IPS-15b (cell line): ENCODE measurements around the gene EFCAB12.
"Not testable (repeated sequence)": the region's sequence is repeated elsewhere in the genome, so short reads cannot be mapped to it uniquely, and the experiment has no call there.

ENCODE experiments used
- H3K27me3 ChIP-seq: one replicate; pipeline ENCODE4 v1.6.1; 2013; ENCODE audit warnings: low read length; ENCODE audit not compliant: control insufficient read depth, insufficient read depth
- H3K36me3 ChIP-seq: one replicate; pipeline ENCODE4 v1.6.1; 2013; ENCODE audit warnings: low read length; ENCODE audit not compliant: control insufficient read depth, insufficient read depth
- H3K4me1 ChIP-seq: one replicate; pipeline ENCODE4 v1.6.1; 2013; ENCODE audit warnings: mild to moderate bottlenecking, low read length; ENCODE audit not compliant: control insufficient read depth, insufficient read depth
- H3K4me3 ChIP-seq: one replicate; pipeline ENCODE4 v1.5.1; 2013; ENCODE audit warnings: low read depth, low read length
- H3K9ac ChIP-seq: one replicate; pipeline ENCODE4 v1.6.1; 2013; ENCODE audit warnings: low read depth, mild to moderate bottlenecking, low read length
- H3K9me3 ChIP-seq: one replicate; pipeline ENCODE4 v1.6.1; 2013; ENCODE audit warnings: mild to moderate bottlenecking, low read length; ENCODE audit not compliant: control insufficient read depth, insufficient read depth

Gene EFCAB12

DNA sequence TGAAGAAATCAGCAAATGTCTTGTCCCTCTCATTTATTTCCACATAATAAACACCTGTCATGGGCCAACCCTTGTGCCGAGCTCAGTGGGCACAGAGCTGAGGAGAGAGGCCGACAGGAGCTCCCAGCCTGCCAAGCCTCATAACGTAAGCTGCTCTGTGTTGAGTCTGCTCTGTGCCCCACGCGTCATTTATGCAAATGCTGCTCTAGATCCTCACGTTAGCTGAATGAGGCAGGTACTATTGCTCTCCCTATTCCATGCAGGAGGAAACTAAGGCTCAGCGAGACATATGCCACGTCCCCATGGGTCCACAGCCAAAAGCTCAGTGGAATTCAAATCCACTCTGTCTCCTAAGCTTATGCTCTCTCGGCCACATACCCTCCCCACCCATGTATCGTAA, 41.5 kb downstream of the EFCAB12 start:
- Histone ChIP-seq H3K9me3 (no peaks in the 10 kb centered on the region), H3K27me3 (no peaks in the 10 kb centered on the region), H3K4me1 (peaks cover 4% of the 10 kb centered on the region), H3K36me3 (peaks cover 13% of the 10 kb centered on the region), H3K4me3 (no peak overlapping the region), H3K9ac (no peak overlapping the region)

- H3K36me3 ChIP-seq, H3K4me1 ChIP-seq, H3K9ac ChIP-seq, H3K27me3 ChIP-seq, H3K9me3 ChIP-seq, H3K4me3 ChIP-seq: not testable (repeated sequence)
Observed at GRCh38 chr3:129385507-129385906, 42.9 kb downstream of the EFCAB12 start.

DNA sequence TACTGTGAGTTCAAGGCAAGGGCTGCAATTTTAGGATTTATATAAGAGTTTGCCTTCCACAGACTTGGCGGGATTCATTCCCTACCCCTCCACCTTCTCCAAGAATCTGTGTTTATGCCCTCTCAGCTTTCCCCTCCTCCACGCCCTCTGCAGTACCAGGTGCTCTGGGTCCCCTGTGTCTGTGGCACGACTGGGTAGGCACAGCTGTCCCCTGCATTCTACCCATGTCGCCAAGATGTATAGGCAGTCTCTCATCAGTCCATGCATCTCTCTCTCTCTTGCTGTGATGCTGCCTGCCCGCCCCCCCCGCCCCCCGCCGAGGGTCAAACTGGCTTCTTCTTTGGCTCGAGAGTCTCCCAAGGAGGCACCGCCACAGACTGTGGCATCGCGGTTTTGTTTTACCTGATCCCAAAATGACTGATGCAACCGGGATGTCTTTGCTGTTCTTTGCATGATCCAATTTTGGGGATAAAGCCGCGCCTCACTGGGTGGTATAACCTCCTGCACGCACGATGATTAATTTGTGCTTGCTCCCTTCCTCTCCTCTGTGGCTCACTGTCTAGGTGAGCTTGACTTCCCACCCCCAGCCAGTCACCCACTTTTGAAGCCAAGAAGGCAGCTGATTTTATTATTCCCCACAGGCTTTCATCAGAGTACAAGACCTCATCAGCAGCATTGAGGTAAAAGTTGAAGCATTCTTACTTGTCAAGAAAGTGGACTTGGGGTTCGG, 43.7 kb downstream of the EFCAB12 start:
- Histone ChIP-seq H3K9me3 (no peaks in the 10 kb centered on the region), H3K4me3 (no peak overlapping the region), H3K27me3 (no peaks in the 10 kb centered on the region), H3K9ac (no peak overlapping the region), H3K36me3 (peaks cover 5% of the 10 kb centered on the region), H3K4me1 (peaks cover 4% of the 10 kb centered on the region)

DNA sequence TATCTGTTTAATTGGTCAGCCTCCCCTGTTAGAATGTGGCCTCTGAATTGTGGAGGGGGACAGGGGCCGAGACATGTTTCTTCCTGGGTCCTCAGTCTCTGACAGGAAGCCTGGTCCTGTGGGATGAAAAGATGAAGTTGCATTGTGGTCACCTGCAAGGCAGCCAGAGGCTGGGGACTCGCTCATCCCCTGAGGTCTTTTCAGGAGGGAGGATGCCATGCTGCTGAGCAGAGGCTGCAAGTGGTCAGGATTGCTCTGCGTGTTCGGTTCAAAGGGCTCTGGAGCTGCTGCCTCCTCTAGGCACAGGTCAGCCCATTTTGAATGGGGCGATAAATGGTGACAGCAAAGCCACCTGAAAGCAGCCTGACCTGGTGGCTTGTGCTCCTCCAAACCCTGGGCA, 44.3 kb downstream of the EFCAB12 start:
- H3K4me1 ChIP-seq, H3K9ac ChIP-seq, H3K4me3 ChIP-seq, H3K9me3 ChIP-seq, H3K36me3 ChIP-seq, H3K27me3 ChIP-seq: not testable (repeated sequence)

DNA sequence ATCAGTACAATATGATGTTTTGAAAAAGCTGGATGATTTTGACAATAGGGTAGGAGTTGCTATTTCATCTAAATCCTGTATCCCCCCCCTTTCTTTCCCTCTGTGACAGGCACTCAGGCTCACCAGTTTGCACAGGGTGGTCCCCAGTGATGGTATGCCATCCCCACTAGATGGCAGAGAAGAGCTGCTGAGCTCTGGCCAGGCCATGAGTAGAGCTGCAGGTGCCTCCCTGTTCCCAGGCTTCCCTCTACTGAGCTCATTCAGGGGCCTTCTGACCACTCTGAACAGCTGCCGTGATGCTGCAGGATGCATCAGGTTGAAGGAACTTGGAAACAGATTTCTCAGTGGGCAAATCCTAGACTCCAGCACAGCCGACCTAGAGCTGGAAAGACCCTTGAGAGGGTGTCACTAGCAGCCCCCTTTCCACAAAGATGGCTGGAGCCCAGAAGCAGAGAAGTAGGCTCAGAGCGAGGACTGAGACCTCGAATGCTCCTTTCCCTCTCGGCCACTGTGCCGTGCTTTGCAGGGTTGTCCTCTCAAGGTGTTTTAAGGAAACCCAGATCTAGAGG, 45.1 kb downstream of the EFCAB12 start:
- Histone ChIP-seq H3K4me1 (peaks cover 4% of the 10 kb centered on the region), H3K36me3 (no peaks in the 10 kb centered on the region), H3K9me3 (no peaks in the 10 kb centered on the region), H3K27me3 (no peaks in the 10 kb centered on the region), H3K9ac (no peak overlapping the region), H3K4me3 (no peak overlapping the region)

- Histone ChIP-seq H3K9ac (no peak overlapping the region), H3K4me1 (peaks cover 4% of the 10 kb centered on the region), H3K9me3 (no peaks in the 10 kb centered on the region), H3K27me3 (no peaks in the 10 kb centered on the region), H3K36me3 (no peaks in the 10 kb centered on the region), H3K4me3 (no peak overlapping the region)
Observed at GRCh38 chr3:129382366-129382765, 46.1 kb downstream of the EFCAB12 start.

DNA sequence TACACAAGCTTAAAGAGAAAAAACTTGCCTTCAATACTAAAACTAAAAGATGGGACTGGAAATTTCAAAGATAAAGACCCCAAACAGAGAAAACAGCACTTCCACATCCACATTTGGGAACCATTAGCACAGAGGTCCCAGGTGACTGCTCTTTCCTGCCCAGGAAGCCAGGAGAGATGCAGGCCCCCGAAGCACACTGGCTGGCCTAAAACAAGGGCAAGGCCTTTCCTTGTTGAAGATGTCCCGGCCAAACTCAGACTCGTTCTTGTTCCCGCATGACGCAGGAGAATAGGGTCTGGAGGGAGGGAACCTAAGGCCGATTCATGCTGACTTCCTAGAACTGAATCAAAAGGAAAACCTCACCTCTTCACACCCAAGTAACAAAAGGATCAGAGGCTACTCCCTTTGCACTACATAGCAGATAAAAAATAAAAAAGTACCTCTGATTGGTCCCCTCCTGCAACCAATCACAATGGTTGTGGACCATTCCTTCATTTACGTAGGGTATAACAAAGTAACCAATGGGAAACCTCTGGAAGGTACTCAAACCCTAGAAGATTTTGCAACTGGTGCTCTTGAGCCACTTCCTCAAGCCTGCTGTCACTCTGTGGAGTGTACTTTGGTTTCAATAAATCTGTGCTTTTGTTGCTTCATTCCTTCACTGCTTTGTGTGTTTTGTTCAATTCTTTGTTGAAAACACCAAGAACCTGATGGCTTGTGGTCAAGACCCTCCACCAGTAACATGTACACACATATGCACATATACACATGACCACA, 48.7 kb downstream of the EFCAB12 start:
- Histone ChIP-seq H3K4me3 (no peak overlapping the region), H3K9me3 (no peaks in the 10 kb centered on the region)

GRCh38 chr3:129378949-129379348, 49.5 kb downstream of the EFCAB12 start:
- Histone ChIP-seq H3K9me3 (no peaks in the 10 kb centered on the region), H3K27me3 (no peaks in the 10 kb centered on the region), H3K4me1 (no peaks in the 10 kb centered on the region), H3K9ac (no peak overlapping the region), H3K4me3 (no peak overlapping the region), H3K36me3 (no peaks in the 10 kb centered on the region)

More for the DNA sequence above, 48.7 kb downstream of the EFCAB12 start:
- Histone ChIP-seq H3K27me3 (no peaks in the 10 kb centered on the region), H3K9ac (no peak overlapping the region), H3K4me1 (no peaks in the 10 kb centered on the region), H3K36me3 (no peaks in the 10 kb centered on the region)

GRCh38 chr3:129377615-129378014, 50.8 kb downstream of the EFCAB12 start:
- H3K36me3 ChIP-seq, result no peaks in the 10 kb centered on the region
- no peak overlapping the region for H3K9ac ChIP-seq
- H3K27me3 ChIP-seq, result no peaks in the 10 kb centered on the region
- H3K9me3 ChIP-seq, result no peaks in the 10 kb centered on the region
- H3K4me1 ChIP-seq, result no peaks in the 10 kb centered on the region
- no peak overlapping the region for H3K4me3 ChIP-seq

GRCh38 chr3:129375099-129375498, 53.3 kb downstream of the EFCAB12 start:
- Histone ChIP-seq H3K27me3 (no peaks in the 10 kb centered on the region), H3K9me3 (no peaks in the 10 kb centered on the region), H3K4me1 (no peaks in the 10 kb centered on the region), H3K36me3 (no peaks in the 10 kb centered on the region), H3K4me3 (no peak overlapping the region), H3K9ac (no peak overlapping the region)

DNA sequence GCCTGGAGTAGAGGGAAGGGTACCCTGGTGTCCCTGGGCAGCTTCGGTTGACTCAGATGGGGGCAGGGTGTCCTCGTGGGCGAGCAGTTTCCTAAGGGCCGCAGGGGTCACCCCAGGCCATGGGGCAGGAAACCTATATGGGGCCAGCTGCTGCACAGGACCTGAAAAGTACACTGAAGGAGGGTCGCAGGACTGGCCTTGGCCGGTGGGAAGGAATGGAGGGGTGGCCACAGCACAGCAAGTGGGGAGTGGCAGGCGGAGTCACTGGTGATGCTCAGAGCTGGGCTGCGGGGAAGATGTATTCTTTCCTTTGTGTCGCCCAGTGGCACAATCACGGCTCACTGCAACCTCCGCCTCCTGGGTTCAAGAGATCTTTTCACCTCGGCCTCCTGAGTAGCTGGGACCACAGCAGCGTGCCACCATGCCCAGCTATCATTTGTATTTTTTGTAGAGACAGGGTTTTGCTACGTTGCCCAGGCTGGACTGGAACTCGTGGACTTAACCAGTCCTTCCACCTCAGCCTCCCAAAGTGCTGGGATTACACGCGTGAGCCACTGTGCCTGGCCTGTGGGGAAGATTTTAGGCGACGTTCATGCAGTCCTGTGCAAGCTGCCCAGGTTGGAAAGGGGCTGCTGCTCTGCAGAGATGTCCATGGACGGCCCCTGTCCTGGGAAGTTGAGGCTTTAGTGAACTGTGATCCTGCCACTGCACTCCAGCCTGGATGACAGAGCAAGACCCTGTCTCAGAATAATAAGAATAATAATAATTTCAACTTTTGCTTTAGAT, 57.2 kb downstream of the EFCAB12 start:
- H3K27me3 ChIP-seq, result no peaks in the 10 kb centered on the region
- H3K36me3 ChIP-seq, result no peaks in the 10 kb centered on the region
- no peak overlapping the region for H3K9ac ChIP-seq
- no peaks in the 10 kb centered on the region for H3K4me1 ChIP-seq
- no peaks in the 10 kb centered on the region for H3K9me3 ChIP-seq
- no peak overlapping the region for H3K4me3 ChIP-seq
